HG03066 (cell line): ENCODE measurements around the gene MAGI1.

Experiments
- ATAC-seq: cut with Tn5 transposase; IDR thresholded peaks from one replicate; pipeline ENCODE4 v1.9.1; 2021; ENCODE audit warnings: low read depth; ENCODE audit not compliant: unreplicated experiment

MAGI1 gene

GRCh38 chr3:66017084-66017483, 21.6 kb downstream of the MAGI1 start:
- ATAC-seq = no peak

- no peak for ATAC-seq
These were observed 22.9 kb downstream of the MAGI1 start for GRCh38 chr3:66015841-66016240.

GRCh38 chr3:66014651-66015050, 24.1 kb downstream of the MAGI1 start:
- ATAC-seq = no peak

- no peak for ATAC-seq
These were observed 24.7 kb downstream of the MAGI1 start for GRCh38 chr3:66014056-66014455.

GRCh38 chr3:66012711-66013110, 26.0 kb downstream of the MAGI1 start:
- no peak for ATAC-seq

GRCh38 chr3:66010739-66011655, 27.7 kb downstream of the MAGI1 start:
- no peak for ATAC-seq

- ATAC-seq = no peak
These were observed 28.4 kb downstream of the MAGI1 start for GRCh38 chr3:66010348-66010738.

GRCh38 chr3:66004244-66004643, 34.5 kb downstream of the MAGI1 start:
- no peak for ATAC-seq

GRCh38 chr3:66001626-66002025, 37.1 kb downstream of the MAGI1 start:
- ATAC-seq = no peak

- ATAC-seq = no peak
These were observed 38.2 kb downstream of the MAGI1 start for GRCh38 chr3:66000506-66000905.

GRCh38 chr3:65999606-66000005, 39.1 kb downstream of the MAGI1 start:
- ATAC-seq = no peak

- ATAC-seq = no peak
These were observed 42.1 kb downstream of the MAGI1 start for GRCh38 chr3:65996589-65996988.

- ATAC-seq = no peak
These were observed 43.2 kb downstream of the MAGI1 start for GRCh38 chr3:65995515-65995914.

GRCh38 chr3:65995030-65995429, 43.7 kb downstream of the MAGI1 start:
- ATAC-seq = no peak

GRCh38 chr3:65993134-65993900, 45.4 kb downstream of the MAGI1 start:
- no peak for ATAC-seq

- ATAC-seq = no peak
These were observed 46.6 kb downstream of the MAGI1 start for GRCh38 chr3:65992106-65992505.

- no peak for ATAC-seq
These were observed 50.1 kb downstream of the MAGI1 start for GRCh38 chr3:65988411-65989180.

GRCh38 chr3:65986285-65986684, 52.4 kb downstream of the MAGI1 start:
- no peak for ATAC-seq

- no peak for ATAC-seq
These were observed 53.7 kb downstream of the MAGI1 start for GRCh38 chr3:65984975-65985374.

GRCh38 chr3:65983100-65983499, 55.6 kb downstream of the MAGI1 start:
- no peak for ATAC-seq

GRCh38 chr3:65979731-65980130, 59.0 kb downstream of the MAGI1 start:
- ATAC-seq = no peak
